HG03565 (cell line): ENCODE measurements around the gene GALNS.
"Not testable (repeated sequence)": the region's sequence is repeated elsewhere in the genome, so short reads cannot be mapped to it uniquely, and the experiment has no call there.

Source experiments
- ATAC-seq: cut with Tn5 transposase; IDR thresholded peaks from one replicate; pipeline ENCODE4 v1.9.1; 2021; ENCODE audit warnings: mild to moderate bottlenecking, moderate library complexity; ENCODE audit not compliant: unreplicated experiment

The GALNS gene

DNA sequence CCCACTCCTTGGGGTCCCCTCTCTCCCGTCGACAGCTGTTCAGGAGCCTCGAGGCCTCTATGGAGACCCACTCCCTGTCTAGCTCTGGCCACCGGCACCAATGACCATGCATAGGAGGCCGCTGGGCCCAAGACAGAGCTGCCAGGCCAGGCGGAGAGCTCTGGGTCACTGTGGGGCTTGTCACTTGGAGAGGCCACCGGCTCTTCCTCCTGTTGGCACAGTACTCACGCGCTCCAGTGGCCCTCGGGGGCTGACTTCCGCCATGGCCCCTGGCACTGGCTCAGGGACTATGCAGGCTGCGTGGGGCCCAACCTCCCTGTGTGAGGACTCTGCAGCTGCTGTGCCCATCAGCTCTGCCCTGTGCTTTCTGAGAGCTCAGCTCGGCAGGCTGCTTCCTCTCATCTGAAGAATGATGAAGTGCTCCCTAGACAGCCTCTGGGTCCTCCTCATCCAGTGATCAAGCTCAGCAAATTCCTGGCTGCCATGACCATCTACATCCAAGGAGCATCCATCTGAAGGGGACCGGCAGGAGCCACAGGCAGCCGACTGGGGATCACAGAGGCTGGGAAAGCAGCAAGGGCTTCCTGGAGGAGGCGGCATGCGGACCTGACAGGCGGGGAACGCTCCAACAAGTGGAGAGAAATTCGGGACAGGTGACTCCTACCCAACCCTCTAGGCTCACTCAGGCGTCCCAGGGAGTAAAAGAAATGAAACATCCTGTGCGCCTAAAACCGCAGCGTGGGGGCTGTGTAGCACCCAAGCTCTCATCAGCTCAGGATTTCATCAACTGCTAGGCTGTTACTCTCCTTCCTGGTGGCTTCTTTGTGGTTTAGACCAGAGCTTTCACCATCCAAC is 16.8 kb downstream of the GALNS start:
- ATAC-seq = no peak

DNA sequence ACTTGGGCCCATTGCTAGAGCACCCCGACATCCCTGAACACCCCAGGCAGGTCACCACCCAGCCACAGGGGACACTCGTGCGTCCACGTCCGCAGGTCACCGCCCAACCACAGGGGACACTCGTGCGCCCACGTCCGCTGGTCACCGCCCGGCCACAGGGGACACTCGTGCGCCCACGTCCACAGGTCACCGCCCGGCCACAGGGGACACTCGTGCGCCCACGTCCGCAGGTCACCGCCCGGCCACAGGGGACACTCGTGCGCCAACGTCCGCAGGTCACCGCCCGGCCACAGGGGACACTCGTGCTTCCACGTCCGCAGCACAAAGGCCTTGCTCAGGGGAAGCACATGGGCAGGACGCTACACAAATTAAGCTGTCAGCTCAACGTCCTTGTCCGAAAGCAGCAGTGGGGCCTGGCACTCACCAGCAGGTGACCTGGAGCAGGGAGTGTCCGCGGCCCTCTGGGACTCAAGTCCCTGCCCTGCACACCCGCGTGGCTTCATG is 17.7 kb downstream of the GALNS start:
- no peak for ATAC-seq

DNA sequence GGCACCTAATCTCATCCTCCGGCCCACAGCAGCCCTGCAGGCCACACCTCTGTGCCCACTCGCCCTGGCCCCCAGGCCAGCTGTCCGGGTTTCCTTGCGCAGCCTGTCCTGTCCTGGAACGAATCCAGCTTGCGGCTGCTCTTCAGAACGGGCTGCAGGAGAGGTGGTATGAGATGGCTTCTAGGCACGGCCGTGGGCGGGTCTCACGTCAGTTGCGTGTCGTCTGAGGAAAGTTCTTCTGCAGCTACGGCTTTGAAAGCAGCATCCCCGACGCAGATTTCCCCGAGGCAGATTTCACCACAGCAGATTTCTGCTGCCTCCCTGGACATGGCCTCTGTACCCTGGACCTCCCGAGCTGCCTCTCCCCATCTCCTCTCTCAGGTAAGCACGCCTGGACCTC is 18.2 kb downstream of the GALNS start:
- no peak for ATAC-seq

- ATAC-seq = no peak
These were observed 18.9 kb downstream of the GALNS start for GRCh38 chr16:88837806-88838205.

- ATAC-seq = no peak
These were observed 20.0 kb downstream of the GALNS start for GRCh38 chr16:88836791-88837190.

GRCh38 chr16:88835818-88836217 is 20.9 kb downstream of the GALNS start:
- no peak for ATAC-seq

DNA sequence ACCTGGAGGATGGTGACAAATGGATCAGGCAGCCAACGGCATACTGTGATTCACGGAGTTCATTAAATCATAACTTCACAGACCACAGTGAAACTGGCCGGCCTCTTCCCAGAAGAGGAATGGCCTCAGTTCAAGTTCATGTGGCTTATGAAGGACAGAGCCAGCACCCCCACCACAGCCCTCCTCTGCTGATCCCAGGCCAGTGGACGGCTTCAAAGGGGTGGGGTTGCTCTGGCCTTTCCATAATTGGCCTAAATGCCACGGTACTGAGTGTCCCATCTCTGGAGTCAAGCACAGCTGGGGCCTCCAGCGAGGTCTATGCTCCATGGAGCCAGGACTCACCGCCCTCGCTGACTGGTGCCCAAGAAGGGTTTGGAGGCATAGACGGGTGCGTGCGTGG is 21.4 kb downstream of the GALNS start:
- no peak for ATAC-seq

DNA sequence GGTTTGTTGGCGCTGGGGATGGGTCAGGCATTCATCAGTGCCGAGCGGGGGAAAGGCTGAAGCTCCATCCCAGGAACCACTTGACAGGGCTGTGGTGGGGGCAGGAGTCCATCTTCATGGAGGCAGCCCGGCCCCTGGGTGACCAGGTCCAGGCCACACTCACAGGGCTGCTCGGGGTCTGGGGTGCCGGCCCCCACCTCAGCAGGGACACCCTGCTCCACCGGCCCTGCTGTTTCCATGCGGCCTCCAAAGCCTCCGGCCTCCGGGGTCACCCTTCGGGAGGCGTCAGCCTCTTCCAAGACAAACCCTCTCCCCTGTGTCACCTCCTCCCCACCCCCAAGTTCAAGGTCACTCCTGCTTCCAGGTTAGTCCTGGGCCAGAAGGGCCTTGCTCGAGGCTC is 22.1 kb downstream of the GALNS start:
- ATAC-seq = no peak

DNA sequence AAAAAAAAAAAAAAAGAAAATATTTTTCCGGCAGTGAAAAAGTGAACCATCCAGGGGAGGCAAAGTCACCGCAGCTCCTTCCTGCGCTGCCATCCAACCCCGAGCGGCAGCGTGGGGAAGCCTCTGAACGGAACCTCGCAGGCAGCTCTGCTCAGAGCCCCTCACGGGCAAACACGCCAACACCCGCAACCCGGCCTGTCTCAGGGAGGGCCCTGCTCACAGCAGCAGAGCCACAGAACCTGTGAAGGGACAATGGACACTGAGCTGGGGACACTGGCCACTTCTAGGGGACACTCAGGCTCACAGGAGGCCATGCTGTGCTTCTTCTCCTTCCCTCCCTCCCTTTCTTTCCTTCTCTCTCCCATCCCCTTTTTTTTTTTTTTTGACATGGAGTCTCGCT is 23.7 kb downstream of the GALNS start:
- no peak for ATAC-seq

- ATAC-seq = no peak
These were observed 24.9 kb downstream of the GALNS start for GRCh38 chr16:88831838-88832237.

DNA sequence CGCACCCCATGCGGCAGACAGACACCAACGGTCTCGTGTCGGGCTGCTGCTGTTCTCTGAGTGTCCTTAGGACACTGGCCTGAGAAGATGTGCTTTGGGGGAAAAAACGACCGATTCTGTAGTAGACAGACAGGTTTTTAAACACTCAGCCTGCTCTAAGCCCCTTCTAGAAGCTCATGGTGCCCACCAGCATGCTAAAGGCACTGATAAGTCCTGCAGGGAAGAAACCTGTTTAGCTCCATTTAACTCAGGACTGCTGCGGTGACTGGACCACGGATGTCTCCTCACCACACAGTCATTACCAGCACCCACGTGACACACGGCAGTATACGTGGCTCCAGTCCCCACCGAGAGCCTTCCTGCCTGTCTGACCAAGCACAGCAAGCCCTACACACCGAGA is 26.0 kb downstream of the GALNS start:
- ATAC-seq = no peak

DNA sequence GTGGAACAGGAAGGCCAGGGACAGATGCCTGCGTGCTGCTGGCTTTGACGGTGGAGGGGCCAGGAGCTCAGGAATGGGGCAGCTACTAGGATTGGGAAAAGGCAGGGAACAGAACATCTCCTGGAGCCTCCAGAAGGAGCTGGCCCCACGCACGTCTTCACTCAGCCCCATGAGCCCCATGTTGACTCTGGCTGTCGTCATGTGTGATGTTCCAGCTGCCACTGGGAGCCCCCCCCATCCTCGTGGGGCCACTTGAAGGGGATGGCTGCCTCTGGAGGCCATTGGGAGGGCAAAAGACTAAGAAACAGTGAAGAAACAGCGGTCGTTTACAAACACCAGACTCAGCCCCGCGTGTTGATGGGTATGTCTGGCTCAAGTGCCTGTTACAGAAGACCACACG is 26.5 kb downstream of the GALNS start:
- no peak for ATAC-seq

- ATAC-seq = no peak
These were observed 28.0 kb downstream of the GALNS start for GRCh38 chr16:88828711-88829110.

DNA sequence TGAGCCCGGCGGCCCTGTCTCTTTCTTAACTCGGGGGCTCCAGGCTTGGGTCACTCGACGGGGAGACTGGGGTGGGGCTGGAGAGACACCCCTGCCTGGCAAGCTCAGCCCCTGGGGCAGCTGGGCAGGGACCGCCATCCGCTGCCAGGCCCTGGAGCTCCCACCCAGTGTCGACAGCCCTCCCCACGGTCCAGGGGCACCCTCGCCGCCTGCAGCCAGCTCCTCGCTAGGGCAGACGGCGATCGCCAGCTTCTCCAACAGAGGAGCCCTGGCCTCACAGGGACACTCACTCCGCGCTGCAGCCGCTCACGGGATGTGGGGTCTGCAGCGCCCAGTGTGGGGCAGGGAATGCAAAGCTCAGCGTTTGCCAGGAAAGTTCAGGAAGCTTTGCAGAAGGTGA is 29.0 kb downstream of the GALNS start:
- ATAC-seq = no peak

DNA sequence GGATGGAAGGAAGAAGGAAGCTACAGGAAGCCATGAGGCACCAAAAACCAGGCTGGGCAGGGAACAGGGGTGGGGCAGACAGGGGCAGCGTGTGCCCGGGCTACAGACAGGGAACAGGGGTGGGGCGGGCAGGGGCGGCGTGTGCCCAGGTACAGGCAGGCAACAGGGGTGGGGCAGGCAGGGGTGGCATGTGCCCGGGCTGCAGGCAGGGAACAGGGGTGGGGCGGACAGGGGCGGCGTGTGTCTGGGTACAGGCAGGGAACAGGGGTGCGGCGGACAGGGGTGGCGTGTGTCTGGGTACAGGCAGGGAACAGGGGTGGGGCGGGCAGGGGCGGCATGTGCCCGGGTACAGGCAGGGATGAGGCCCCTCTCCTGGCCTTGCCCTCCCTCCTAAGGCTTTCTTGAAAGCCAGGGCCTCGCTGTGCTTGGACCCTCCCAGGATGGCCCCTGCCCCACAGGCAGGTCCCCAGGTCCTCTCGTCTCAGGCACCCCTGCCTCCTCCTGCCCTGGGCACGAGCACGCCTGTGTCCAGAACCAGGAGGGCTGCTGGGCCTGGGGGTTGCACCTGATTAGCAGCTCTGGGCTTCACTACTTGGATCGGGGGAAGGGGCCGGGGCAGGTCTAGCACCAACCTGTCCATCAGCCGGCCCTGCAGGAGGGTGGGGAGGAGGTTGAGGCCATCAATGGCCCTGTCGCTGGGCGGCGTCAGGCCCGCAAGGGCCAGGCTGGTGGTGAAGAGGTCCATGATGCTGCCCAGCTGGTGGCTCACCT is 30.5 kb downstream of the GALNS start:
- no peak for ATAC-seq

DNA sequence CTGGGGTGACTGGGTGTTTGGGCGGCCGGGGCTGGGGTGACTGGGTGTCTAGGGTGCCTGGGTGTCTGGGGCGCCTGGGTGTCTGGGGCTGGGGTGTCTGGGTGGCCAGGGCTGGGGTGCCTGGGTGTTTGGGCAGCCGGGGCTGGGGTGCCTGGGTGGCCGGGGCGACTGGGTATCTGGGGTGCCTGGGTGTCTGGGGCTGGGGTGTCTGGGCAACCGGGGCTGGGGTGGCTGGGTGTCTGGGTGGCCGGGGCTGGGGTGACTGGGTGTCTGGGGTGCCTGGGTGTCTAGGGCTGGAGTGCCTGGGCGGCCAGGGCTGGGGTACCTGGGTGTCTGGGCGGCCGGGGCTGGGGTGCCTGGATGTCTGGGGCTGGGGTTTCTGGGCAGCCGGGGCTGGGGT is 31.6 kb downstream of the GALNS start:
- no peak for ATAC-seq

DNA sequence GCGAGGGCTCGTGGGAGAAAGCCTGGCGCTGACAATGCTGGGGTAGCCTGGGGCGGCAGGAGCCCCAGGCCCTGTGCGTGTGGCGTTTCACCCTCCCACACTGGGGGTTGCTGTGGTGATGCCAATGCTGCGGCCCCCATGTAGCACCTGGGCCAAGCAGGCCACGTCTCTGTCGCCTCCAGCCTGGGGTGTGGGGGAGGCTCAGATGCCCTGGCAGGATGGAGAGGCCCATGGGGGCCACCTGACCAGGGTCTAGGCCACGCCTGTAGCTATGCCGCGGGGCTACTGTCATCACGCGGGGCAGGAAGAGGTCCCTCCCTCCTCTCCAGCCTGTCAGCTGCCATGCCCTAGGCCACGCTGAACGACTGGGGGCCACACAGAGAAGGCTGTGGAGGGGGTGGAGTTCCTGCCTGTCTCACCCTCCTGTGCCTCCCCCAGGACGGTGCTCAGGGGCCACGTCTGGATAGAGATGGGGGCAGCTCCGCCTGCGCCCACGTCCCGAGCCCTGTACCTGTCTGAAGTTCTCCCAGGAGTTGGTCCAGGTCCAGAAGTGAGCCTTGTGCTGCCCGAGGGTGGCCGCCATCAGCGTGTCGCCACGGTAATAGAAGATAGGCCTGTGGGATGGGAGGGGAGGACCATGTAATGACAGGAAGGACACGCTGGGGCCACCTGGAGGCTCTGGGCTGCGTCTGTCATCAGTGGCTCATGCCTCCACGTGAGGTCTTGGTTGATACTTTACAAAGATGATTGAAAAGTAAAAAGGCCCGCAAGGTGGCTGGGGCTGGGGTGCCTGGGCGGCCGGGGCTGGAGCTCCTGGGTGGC is 32.3 kb downstream of the GALNS start:
- ATAC-seq = no peak

- ATAC-seq = not testable (repeated sequence)
These were observed 33.1 kb downstream of the GALNS start for GRCh38 chr16:88823646-88824045.

DNA sequence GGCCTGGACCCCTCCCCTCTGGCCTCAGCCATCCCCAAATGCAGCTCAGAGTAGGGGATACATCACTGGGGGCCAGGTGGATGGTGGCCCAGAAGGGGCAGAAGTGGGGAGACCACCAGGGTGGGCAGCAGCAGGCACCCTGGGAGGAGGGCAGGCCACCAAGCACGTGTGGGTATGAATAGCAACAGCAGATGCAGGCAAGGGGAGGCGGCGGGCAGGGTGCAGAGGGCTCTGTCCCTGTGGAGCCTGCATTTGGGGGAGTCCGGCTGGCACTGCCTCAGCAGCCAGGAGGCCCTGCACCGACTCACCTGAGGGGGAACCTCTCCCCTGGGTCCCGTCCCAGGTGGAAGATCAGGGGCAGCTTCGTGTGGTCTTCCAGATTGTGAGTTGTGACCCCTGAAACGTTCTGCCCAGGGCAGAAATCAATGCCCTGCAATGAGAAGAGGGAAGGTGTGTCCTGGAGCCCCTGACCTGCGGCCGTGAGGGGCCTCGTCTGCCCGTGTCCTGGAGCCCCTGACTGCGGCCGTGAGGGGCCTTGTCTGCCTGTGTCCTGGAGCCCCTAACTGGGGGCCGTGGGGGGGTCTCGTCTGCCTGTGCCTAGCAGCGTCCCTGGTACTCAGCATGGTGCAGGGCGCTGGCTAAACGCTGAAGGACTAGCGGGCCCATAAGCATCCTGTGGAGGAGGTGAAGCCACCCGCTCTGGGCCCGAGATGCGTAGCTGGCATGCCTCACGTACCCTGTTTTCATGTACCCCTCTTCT is 34.3 kb downstream of the GALNS start:
- ATAC-seq = no peak

- ATAC-seq = no peak
These were observed 35.4 kb downstream of the GALNS start for GRCh38 chr16:88821168-88821850.
